Activated T-cell treated with anti-CD3 and anti-CD28 coated beads, Interleukin-2, amount 50 U/mL, for 4 hours (primary cell): Measurements from ENCODE around the gene HCST. TPM values are rescaled to one million over a fixed set of nuclear protein-coding genes. Genes with fewer than 3 reads are reported as not detected.
"Not testable (repeated sequence)": the region's sequence is repeated elsewhere in the genome, so short reads cannot be mapped to it uniquely, and the experiment has no call there.

Source experiments
- ATAC-seq, 2 donors: fragments of 200-7000 bp; cut with Tn5 transposase; one replicate each; pipeline ENCODE4 v1.10.0; 2021
- DNase-seq: peaks from one replicate; pipeline ENCODE4 v3.0.0-alpha.2; 2020
- H3K27me3 Mint-ChIP-seq: one replicate; pipeline ENCODE4 v1.8.0; 2021; ENCODE audit warnings: low read depth, mixed read lengths
- H3K36me3 Mint-ChIP-seq: one replicate; pipeline ENCODE4 v1.8.0; 2022; ENCODE audit warnings: mixed read lengths; ENCODE audit not compliant: insufficient read depth
- H3K4me1 Mint-ChIP-seq: one replicate; pipeline ENCODE4 v1.8.0; 2021; ENCODE audit warnings: low read depth, mixed read lengths
- H3K4me3 Mint-ChIP-seq: one replicate; pipeline ENCODE4 v1.8.0; 2021; ENCODE audit warnings: mild to moderate bottlenecking, moderate library complexity, mixed read lengths
- H3K9me3 Mint-ChIP-seq: one replicate; pipeline ENCODE4 v1.8.0; 2021; ENCODE audit warnings: mixed read lengths
- total RNA-seq, 3 donors: library from RNA; stranded (reverse); gene quantifications; one replicate each; pipeline ENCODE4 v1.2.1, GENCODE V29; 2021

The HCST gene
- total RNA-seq, 3 donors from 2014 or later = 22.6 to 37.1 (median 24.0) TPM

DNA sequence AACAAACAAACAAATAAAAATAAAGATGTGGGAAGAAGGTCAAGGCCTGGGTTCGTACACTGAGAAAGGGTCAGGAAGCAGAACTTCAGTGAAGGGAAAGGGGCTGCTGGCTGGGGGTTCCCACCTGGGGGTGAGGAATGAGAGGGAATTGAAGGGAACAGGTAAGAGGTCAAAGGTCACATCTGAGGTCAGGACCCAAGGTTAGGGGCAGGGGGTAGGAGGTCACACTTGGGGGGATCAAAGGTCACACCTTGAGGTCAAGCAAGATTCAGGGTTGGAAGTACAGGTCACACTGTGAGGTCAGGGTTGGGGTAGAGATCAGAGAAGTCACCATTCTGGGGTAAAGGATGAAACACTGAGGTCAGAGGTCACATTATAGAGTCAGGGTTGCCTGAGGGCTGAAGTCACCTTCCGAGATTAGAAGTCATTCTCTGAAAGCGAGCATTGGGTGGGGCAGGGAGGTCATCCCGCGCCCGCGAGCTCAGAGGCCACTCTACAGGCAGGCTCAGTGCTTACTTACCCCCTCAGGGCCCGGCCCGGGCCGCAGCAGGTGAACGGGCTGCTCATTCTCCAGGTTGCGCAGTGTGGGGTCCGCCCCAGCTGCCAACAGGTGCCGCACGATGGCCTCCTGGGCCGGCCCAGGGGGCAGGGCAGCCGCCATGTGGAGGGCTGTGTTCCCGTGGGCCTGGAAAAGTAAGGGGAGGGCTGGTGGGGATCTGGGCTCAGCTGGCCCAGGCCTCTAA, 12.8 kb upstream of the HCST start:
- ATAC-seq (no peak), DNase-seq (no peak)
- Mint-ChIP-seq H3K4me3 (no peak overlapping the region), H3K4me1 (peaks cover 4% of the 10 kb centered on the region), H3K9me3 (no peaks in the 10 kb centered on the region), H3K36me3 (peaks cover 32% of the 10 kb centered on the region), H3K27me3 (no peaks in the 10 kb centered on the region)

GRCh38 chr19:35890113-35890650, 12.1 kb upstream of the HCST start:
- H3K36me3 Mint-ChIP-seq = peaks cover 32% of the 10 kb centered on the region
- H3K27me3 Mint-ChIP-seq = no peaks in the 10 kb centered on the region
- ATAC-seq (no peak), DNase-seq (peak; percentile 27)
- peaks cover 7% of the 10 kb centered on the region for H3K4me1 Mint-ChIP-seq
- no peaks in the 10 kb centered on the region for H3K9me3 Mint-ChIP-seq
- H3K4me3 Mint-ChIP-seq = no peak overlapping the region

- not testable (repeated sequence) for ATAC-seq, DNase-seq, H3K27me3 Mint-ChIP-seq, H3K4me3 Mint-ChIP-seq, H3K9me3 Mint-ChIP-seq
- Mint-ChIP-seq H3K4me1 (peaks cover 17% of the 10 kb centered on the region), H3K36me3 (peaks cover 36% of the 10 kb centered on the region)
These were observed 10.5 kb upstream of the HCST start for GRCh38 chr19:35891819-35892218.

- peaks cover 31% of the 10 kb centered on the region for H3K4me1 Mint-ChIP-seq
- ATAC-seq (no peak), DNase-seq (no peak)
- H3K36me3 Mint-ChIP-seq = peaks cover 32% of the 10 kb centered on the region
- H3K4me3 Mint-ChIP-seq = no peak overlapping the region
- H3K9me3 Mint-ChIP-seq = no peaks in the 10 kb centered on the region
- no peaks in the 10 kb centered on the region for H3K27me3 Mint-ChIP-seq
These were observed 8.0 kb upstream of the HCST start for GRCh38 chr19:35894342-35894741.

GRCh38 chr19:35895911-35896642, 6.3 kb upstream of the HCST start:
- no peak for DNase-seq
- ATAC-seq = no peak
- no peaks in the 10 kb centered on the region for H3K27me3 Mint-ChIP-seq
- peak overlapping the region; percentile 94 for H3K4me3 Mint-ChIP-seq
- no peaks in the 10 kb centered on the region for H3K9me3 Mint-ChIP-seq
- H3K4me1 Mint-ChIP-seq = peaks cover 35% of the 10 kb centered on the region
- peaks cover 24% of the 10 kb centered on the region for H3K36me3 Mint-ChIP-seq

DNA sequence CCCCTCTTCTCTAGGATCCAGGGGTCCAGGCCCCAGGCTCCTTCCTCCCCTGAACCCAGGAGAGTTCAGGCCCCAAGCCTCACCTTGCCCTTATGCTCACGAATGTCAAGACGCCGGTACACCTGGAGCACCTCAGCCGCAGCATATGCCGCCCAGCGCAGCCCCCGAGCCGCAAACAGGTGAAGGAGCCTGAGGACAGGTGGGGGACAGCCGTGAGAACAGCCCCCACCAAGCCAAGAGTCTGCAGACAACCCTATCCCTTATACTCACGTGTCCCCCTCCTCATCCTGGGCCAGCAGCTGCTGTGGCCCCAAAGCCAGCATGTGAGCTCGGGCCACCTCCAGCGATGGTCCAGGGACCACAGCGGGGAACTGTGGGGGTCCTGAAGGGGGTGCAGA, 5.7 kb upstream of the HCST start:
- Mint-ChIP-seq H3K4me1 (peaks cover 40% of the 10 kb centered on the region), H3K4me3 (peak overlapping the region; percentile 94), H3K27me3 (no peaks in the 10 kb centered on the region), H3K36me3 (peaks cover 23% of the 10 kb centered on the region), H3K9me3 (no peaks in the 10 kb centered on the region)
- no peak for ATAC-seq
- DNase-seq = no peak

- no peaks in the 10 kb centered on the region for H3K27me3 Mint-ChIP-seq
- H3K36me3 Mint-ChIP-seq = peaks cover 18% of the 10 kb centered on the region
- no peaks in the 10 kb centered on the region for H3K9me3 Mint-ChIP-seq
- peaks cover 52% of the 10 kb centered on the region for H3K4me1 Mint-ChIP-seq
- DNase-seq (no peak), ATAC-seq (no peak)
- peak overlapping the region; percentile 94 for H3K4me3 Mint-ChIP-seq
These were observed 4.5 kb upstream of the HCST start for GRCh38 chr19:35897706-35898451.

- H3K27me3 Mint-ChIP-seq = no peaks in the 10 kb centered on the region
- peaks cover 14% of the 10 kb centered on the region for H3K36me3 Mint-ChIP-seq
- ATAC-seq (no peak), DNase-seq (no peak)
- H3K9me3 Mint-ChIP-seq = no peaks in the 10 kb centered on the region
- H3K4me1 Mint-ChIP-seq = peaks cover 55% of the 10 kb centered on the region
- H3K4me3 Mint-ChIP-seq = peak overlapping the region; percentile 94
These were observed 3.9 kb upstream of the HCST start for GRCh38 chr19:35898499-35898809.

GRCh38 chr19:35899547-35900214, 2.6 kb upstream of the HCST start:
- Mint-ChIP-seq H3K27me3 (no peaks in the 10 kb centered on the region), H3K9me3 (no peaks in the 10 kb centered on the region), H3K4me1 (peaks cover 66% of the 10 kb centered on the region), H3K36me3 (peaks cover 14% of the 10 kb centered on the region), H3K4me3 (peak overlapping the region; percentile 94)
- DNase-seq (peak; percentile 85), ATAC-seq (peak; percentile 75 to 77)

DNA sequence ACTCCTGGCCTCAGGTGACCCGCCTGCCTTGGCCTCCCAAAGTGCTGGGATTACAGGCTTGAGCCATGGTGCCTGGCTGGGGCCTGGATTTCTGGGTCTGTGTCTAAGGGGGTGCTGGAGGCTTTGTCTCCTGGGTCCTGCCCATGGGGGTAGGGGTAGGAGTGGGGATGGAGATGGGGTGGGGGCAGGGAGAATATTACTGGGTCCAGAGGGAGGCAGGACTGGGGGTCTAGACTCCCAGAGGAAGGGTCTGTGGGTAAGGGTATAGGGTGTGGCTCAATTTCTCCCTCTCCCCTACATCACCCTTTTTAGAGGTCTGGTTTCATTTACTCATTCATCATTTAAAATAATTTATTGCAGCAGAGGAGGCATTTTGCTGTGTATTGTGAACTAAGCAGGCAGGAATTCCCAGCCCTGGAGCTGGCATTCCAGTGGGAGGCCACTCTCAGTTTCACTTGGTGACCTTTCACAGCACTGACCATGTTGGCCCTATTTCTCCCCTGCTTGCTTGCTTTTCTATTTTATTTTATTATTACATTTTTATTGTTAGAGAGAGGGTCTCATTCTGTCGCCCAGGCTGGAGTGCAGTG, 1.2 kb upstream of the HCST start:
- ATAC-seq (no peak), DNase-seq (no peak)
- Mint-ChIP-seq H3K27me3 (no peaks in the 10 kb centered on the region), H3K9me3 (no peaks in the 10 kb centered on the region), H3K4me3 (peak overlapping the region; percentile 94), H3K36me3 (peaks cover 8% of the 10 kb centered on the region), H3K4me1 (peaks cover 63% of the 10 kb centered on the region)

- Mint-ChIP-seq H3K36me3 (peaks cover 4% of the 10 kb centered on the region), H3K4me1 (peaks cover 51% of the 10 kb centered on the region), H3K9me3 (no peaks in the 10 kb centered on the region), H3K27me3 (no peaks in the 10 kb centered on the region), H3K4me3 (peak overlapping the region; percentile 94)
- no peak for ATAC-seq
- DNase-seq = no peak
These were observed 644 bp downstream of the HCST start for GRCh38 chr19:35902870-35903475.

DNA sequence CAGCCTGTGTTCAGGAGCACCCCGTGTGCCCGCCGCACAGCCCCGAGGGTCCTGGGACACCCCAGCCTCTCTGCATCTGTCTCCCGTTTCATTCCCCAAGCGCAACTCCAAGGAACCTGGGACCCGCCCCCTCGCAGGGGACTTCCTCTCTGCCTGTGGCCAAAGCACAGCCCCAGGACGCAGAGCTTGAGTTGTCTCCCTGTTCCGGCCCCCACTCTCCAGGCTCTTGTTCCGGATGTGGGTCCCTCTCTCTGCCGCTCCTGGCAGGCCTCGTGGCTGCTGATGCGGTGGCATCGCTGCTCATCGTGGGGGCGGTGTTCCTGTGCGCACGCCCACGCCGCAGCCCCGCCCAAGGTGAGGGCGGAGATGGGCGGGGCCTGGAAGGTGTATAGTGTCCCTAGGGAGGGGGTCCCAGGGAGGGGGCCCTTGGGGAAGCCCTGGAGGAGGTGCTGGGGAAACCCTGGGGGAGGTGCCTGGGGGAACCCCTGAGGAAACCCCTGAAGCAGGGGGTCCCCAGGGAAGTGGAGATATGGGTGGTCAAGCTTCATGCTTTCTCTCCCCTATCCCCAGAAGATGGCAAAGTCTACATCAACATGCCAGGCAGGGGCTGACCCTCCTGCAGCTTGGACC, 1.3 kb downstream of the HCST start:
- Mint-ChIP-seq H3K4me3 (peak overlapping the region; percentile 94), H3K9me3 (no peaks in the 10 kb centered on the region), H3K36me3 (peaks cover 3% of the 10 kb centered on the region), H3K4me1 (peaks cover 50% of the 10 kb centered on the region), H3K27me3 (no peaks in the 10 kb centered on the region)
- peak; percentile 42 to 43 for ATAC-seq
- DNase-seq = peak; percentile 90
